GM21576 (cell line): ENCODE results near the gene CYP2A13.
"Not testable (repeated sequence)": the region's sequence is repeated elsewhere in the genome, so short reads cannot be mapped to it uniquely, and the experiment has no call there.

Experiments
- ATAC-seq: cut with Tn5 transposase; IDR thresholded peaks from one replicate; pipeline ENCODE4 v1.9.1; 2021; ENCODE audit warnings: mild to moderate bottlenecking, moderate library complexity; ENCODE audit not compliant: unreplicated experiment

Gene CYP2A13, protein sequence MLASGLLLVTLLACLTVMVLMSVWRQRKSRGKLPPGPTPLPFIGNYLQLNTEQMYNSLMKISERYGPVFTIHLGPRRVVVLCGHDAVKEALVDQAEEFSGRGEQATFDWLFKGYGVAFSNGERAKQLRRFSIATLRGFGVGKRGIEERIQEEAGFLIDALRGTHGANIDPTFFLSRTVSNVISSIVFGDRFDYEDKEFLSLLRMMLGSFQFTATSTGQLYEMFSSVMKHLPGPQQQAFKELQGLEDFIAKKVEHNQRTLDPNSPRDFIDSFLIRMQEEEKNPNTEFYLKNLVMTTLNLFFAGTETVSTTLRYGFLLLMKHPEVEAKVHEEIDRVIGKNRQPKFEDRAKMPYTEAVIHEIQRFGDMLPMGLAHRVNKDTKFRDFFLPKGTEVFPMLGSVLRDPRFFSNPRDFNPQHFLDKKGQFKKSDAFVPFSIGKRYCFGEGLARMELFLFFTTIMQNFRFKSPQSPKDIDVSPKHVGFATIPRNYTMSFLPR

DNA sequence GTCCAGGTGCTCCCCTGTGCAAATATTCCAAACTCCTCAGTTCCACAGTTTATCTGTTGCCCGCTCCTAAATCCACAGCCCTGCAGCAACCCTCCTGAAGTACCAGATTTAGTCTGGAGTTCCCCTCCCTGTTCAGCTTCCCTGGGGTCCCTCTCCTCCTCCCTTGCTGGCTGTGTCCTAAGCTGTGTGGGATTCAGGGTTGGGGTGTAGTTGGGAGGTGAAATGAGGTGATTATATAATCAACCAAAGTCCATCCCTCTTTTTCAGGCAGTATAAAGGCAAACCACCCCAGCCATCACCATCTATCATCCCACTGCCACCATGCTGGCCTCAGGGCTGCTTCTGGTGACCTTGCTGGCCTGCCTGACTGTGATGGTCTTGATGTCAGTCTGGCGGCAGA lies at the start of gene CYP2A13:
TSS of gene CYP2A13 (plus strand) at position 301 of the 400 bp plus-strand sequence. CDS start at position 322, 21 bp downstream.
- ATAC-seq, result no peak

DNA sequence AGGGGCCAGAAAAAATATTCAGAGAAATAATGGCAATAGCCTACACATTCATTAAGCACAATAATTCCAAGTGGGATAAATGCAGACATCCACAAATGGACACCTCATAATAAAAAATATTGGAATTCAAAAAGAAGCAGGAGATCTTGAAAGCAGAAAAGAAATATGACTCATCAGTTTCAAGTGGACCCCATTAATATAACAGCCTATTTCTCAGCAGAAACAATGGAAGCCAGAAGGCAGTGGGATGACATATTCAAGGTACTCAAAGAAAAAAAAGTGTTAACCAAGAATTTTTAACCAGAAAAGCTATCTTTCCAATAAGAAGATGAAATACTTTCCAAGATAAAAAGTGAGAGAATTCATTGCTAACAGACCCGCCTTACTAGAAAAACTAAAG lies 48.4 kb upstream of the CYP2A13 start:
- no peak for ATAC-seq

DNA sequence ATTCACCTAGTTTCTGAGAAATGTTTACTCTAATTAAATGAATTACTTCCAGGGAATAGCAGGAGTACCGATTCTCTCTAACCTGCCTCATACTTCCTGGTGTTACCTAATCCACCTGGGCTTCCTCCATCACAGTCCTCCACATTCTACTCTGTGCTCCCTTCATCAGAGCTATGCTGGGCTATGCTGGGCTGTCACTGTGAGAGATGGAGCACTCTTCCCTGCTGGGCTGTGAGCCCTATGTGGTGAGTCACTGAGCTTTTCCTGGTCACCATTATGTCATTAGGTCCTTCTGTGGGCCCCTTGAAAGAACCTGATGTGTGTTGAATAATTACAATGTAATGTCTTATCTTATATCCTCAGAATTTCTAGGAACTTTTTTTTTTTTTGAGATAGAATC lies 43.2 kb upstream of the CYP2A13 start:
- not testable (repeated sequence) for ATAC-seq

DNA sequence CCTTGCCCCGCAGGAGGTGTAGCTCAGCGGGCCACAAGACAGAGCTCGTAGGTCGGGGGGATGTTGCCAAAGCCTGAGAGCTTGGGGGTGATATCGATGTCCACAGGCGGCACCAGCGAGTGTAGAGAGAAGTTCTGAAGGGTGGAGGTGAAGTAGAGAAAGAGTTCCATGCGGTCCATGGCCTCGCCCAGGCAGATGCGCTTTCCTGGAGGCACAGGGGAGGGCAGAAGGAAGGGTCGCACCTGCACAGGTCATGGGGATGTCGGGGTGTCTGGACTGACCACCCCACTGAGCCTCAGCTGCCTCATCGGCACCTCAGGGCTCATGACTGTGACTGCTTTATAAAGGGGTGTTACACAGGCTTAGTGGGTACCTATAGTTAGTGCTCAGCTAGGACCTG lies 37.8 kb upstream of the CYP2A13 start:
- ATAC-seq, result no peak

DNA sequence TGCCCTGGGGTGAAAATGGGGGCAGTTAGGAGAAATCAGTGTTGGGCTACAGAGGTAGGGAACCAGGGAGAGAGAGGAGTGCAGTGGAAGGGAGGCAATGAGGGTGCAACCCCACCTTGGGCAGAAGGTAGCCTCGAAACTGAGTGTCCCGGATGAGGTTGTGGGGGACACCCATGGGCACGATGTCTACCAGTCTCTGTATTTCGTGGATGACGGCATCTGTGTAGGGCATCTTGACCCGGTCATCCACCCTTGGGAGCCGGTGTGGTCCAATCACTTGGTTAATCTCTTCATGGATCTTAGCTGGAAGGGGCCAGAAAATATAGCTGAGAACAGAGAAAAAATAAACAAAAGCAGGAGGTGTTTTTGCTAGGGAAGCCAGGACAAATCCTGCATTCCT lies 36.1 kb upstream of the CYP2A13 start:
- not testable (repeated sequence) for ATAC-seq

DNA sequence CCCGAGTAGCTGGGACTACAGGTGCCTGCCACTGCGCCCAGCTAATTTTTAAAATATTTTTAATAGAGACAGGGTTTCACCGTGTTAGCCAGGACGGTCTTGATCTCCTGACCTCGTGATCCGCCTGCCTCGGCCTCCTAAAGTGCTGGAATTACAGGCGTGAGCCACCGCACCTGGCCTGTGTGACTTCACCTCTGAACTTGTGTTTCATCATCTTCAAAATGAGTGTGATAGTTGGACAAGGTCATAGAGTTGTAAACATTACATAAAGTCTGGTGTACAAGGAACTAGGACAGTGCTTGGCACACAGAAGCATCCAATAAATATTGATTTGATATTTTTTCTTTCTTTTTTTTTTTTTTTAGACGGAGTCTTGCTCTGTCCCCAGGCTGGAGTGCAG lies 34.9 kb upstream of the CYP2A13 start:
- ATAC-seq, result not testable (repeated sequence)

DNA sequence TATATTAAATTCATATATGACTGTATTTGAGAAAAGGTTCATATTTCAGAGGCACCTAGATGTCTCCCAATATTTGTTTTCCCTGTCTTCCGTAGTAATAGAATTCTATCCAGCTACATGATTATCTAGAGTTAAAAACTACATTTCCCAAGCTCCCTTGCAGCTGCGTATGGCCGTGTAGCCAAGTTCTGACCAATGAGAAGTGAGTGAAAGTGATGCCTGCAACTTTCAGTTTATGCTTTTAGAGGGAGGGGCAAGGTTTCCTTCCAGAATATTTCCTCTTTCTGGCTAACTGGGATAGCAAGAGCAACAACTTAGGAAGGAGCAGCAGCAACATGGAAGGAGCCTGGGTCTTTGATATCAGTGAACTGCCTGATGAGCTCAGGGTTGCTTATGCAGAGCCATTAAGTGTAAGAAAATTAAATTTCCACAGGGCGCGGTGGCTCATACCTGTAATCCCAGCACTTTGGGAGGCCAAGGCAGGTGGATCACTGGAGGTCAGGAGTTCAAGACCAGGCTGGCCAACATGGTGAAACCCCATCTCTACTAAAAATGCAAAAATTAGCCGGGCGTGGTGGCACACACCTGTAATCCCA lies 23.2 kb upstream of the CYP2A13 start:
- ATAC-seq, result no peak

DNA sequence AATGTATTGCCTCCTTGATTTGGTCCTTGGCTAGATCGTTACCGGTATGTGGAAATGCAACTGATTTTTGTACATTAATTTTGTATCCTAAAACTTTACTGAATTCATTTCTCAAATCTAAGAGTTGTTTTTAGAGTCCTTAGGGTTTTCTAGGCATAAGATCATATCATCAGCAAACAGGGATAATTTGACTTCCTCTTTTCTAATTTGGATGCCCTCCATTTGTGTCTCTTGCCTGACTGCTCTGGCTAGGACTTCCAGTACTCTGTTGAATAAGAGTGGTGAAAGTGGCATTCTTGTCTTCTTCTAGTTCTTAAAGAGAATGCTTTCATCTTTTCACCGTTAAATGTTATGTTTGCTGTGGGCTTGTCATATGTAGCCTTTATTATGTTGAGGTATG lies 12.0 kb upstream of the CYP2A13 start:
- ATAC-seq, result no peak

DNA sequence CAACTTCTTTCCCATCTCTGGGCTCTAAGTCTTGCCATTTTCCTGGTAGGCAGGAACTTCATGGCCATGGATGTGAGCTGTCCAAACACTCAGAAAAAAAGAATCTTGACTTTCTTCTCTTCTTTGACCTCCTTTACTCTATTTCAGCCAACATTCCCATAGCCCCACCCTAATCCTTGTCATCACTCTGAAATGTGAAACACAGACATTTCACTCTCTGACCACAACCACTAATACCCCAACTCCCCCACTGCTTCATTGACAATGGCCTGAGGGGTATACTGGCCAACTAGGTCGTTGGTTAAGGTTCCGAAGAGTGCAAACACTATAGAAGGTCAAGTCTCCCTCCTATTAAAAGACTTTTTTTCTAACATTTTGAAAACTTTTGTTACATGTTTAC lies 4.7 kb upstream of the CYP2A13 start:
- ATAC-seq, result no peak

DNA sequence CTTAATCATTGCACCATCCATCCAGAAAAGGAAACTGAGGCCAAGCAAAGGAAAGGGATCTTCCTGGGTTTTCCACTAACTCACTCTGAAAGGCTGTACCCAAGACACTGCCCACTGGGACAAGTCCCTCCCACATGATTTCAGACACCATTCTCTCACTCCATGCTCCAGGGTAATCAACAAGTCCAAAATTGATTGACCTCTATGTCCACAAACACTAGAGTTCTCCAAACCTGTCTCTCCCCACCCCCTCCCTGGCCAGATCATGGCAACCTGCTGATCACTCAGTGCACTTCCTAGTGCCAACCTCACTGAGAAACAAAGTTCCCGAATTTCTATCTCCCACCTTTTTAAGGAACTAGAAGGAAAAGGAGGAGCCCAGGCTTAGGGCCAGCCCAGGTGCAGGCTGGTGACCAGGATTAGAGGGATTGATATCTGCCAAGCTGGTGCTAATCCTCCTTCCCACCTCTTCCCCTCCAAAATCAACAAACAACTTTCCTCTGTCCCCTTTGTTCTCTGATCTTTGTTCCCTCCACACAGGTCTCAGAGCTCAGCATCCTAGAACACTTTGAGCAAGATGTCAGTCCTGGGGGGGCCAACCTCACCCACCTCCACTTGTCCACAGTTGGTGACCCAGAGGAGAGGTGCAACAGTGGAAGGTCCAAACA lies 2.4 kb upstream of the CYP2A13 start:
- no peak for ATAC-seq

DNA sequence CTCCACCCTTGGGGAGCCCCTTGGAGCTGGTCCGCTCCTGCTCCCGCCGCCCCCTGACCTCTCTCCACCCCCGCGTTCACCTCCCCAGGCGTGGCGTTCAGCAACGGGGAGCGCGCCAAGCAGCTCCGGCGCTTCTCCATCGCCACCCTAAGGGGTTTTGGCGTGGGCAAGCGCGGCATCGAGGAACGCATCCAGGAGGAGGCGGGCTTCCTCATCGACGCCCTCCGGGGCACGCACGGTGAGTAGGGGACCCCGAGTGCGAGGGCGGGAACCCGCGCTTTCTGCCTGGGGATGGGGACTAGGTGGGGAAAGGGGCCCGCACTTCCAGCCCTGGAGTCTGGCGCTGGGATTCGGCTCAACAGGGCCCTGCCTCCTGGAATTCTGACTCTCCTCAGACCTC lies 1.7 kb downstream of the CYP2A13 start:
- ATAC-seq, result no peak

DNA sequence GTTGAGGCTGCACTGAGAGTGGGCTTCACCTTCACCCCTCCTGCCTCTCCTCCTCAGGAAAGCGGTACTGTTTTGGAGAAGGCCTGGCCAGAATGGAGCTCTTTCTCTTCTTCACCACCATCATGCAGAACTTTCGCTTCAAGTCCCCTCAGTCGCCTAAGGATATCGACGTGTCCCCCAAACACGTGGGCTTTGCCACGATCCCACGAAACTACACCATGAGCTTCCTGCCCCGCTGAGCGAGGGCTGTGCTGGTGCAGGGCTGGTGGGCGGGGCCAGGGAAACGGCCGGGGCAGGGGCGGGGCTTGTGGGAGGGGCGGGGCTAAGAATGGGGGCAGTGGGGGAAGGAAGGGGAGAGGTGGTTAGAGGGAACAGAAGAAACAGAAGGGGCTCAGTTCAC lies 7.5 kb downstream of the CYP2A13 start:
- no peak for ATAC-seq

DNA sequence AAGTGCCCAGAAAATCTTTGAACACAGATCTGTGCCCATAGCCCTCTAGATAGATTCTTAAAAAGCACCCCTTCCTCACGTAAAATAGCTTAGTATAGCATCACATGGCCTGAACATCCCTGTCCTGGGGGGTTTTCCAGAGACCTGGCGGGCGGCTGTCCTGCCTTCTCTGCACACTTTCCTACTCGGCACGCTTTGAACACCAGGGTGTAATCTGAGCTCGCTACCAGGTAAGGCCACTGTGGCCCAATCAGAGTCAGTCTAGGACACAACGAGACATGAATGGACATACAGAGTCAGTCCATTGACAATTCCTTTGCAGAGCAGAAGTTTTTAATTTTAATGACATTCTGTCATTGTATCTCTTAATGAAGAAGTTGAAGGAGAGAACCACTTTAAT lies 8.1 kb downstream of the CYP2A13 start:
- ATAC-seq, result no peak

DNA sequence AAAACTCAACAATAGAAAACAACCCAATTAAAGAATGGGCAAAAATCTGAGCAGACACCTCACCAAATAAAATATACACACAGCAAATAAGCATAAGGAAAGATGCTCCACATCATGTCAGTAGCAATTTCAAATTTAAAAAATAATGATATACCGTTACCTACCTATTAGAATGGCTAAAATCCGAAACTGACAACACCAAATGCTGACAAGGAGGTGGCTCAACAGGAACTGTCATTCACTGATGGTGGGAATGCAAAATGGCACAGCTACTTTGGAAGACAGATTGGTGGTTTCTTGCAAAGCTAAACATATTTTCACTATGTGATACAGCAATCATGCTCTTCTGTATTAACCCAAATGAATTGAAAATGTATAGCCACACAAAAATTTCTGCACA lies 9.1 kb downstream of the CYP2A13 start:
- no peak for ATAC-seq

DNA sequence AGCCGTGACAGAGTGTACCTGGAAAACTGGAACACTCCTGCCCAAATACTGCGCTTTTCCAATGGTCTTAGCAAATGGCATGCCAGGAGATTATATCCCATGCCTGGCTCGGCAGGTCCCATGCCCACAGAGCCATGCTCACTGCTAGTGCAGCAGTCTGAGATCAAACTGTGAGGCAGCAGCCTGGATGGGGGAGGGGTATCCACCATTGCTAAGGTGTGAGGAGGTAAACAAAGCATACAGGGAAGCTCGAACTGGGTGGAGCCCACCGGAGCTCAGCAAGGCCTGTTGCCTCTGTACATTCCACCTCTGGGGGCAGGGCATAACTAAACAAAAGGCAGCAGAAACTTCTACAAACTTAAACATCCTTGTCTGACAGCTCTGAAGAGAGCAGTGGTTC lies 10.5 kb downstream of the CYP2A13 start:
- ATAC-seq, result no peak

DNA sequence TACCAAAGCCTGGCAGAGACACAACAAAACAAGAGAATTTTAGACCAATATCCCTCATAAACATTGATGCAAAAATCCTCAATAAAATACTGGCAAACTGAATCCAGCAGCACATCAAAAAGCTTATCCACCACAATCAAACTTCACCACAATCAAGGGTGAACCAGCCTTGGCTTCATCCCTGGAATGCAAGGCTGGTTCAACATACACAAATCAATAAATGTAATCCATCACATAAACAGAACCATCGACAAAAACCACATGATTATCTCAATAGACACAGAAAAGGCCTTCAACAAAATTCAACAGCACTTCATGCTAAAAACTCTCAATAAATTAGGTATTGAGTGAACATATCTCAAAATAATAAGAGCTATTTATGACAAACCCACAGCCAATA lies 14.0 kb downstream of the CYP2A13 start:
- ATAC-seq, result not testable (repeated sequence)

DNA sequence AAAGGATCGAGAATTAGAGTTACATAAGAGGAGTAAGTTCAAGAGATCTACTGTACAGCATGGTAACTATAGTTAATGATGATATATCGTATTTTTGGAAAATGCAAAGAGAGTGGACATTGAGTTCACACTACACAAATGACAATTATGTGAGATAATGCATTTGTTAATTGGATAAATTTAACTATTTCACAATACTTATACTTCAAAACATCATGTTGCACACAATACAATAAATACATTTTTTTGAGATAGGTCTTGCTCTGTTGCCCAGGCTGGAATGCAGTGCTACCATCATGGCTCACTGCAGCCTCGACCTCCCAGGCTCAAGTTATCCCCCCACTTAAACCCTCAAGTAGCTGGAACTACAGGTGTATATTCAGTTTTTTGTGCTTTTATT lies 17.9 kb downstream of the CYP2A13 start:
- no peak for ATAC-seq

DNA sequence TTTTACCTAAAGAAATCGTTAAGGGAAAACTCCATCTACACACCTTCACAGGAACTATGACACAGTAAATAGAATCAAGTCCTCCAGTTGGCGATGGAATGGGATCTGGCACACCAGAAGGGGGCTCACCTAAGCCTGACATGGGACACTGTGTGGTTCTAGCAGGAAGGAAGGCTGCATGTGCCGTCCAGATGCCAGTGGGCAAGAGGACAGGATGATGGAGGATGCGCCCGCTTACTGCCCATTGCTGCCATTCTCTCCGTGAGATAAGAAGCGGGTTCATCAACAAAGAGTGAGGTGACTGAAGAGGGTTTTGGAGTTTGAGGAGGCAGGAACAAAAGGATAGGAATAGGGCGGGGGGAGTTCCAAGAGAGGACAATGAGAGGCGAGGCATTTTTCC lies 23.0 kb downstream of the CYP2A13 start:
- ATAC-seq, result no peak

DNA sequence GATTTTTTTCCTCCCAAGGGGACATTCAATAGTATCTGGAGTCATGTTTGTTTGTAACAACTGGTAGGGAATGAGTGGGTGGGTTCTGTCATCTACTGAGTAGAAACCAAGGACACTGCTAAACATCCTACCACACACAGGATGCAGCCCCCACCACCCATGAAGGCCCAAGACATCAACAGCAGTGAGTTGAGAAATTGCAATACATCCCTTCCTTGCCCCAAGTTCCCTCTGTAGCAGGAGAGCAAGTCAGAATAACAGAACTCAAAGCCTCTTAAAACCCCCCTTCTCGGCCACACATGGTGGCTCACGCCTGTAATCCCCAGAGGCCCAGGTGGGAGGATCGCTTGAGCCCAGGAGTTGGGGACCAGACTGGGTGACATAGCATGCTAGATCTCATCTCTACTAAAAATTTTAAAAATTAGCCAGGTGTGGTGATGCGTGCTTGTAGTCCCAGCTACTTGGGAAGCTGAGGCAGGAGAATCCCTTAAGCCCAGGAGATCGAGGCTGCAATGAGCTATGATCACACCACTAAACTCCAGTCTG lies 23.6 kb downstream of the CYP2A13 start:
- no peak for ATAC-seq

DNA sequence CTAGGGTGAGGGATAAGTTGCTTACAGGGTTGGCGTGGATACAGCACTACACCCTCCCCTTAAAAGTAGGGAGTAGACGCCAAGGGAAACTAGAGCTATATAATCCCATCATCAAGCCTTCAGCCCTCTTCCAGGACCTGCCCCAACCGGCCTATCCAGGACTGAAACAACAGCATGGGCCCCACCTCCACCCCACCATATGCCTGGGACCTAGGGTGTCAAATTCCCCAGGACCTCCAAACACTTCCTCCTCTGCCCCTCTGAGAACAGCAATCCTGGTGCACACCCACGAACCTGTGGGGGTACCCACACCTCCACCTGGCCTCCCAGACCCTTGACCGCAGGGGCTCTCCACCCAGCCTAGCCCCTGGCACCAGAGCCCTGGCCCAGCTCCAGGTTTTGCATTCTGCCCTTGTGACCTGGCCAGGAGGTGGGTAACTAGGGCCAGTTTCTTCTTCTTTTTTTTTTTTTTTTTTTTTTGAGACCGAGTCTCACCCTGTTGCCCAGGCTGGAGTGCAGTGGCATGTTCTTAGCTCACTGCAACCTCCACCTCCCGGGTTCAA lies 24.6 kb downstream of the CYP2A13 start:
- ATAC-seq, result no peak

DNA sequence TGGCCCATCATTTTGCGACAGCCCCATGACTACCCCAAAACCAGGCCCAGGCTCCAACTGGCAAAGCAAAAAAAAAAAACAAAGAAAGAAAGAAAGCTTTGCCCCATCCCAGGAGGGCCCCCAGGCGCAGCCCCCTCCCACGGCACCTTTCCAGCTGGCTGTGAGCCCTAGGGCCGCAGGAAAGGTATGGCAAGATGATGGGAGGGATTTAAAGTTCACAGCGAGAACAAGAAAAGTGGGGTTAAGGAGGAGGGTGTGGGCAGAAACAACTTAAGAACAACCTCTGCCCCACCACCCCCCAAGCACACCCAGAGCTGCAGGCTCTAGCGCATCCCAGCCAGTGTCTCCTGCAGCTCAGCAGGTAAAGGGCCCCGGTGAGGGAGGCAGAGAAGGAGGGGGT lies 25.9 kb downstream of the CYP2A13 start, which contains the start of gene CYP2F1:
TSS of gene CYP2F1 (plus strand) at position 301 of the 400 bp plus-strand sequence. CDS start 1,757 bp downstream, outside the sequence.
- no peak for ATAC-seq
